HepG2 (cell line): ENCODE results near the gene MAFF. TPM values are rescaled to one million over a fixed set of nuclear protein-coding genes. Genes with fewer than 3 reads are reported as not detected.

Experiments used
- ATAC-seq: fragments of 200-7000 bp; cut with Tn5 transposase; 3 replicates; pipeline ENCODE4 v1.9.1; 2020; ENCODE audit warnings: mild to moderate bottlenecking, moderate library complexity
- BruUV-seq: library from RNA; stranded (reverse); fragments of 400-500 nt; replicated peaks from 2 replicates; lab custom pipeline; 2021; lab: Mats Ljungman, UMichigan
- CTCF ChIA-PET: fragments of 300-600 bp; formaldehyde crosslinking; extraction: SDS; loops from one replicate; lab custom pipeline; 2021; ENCODE audit warnings: low total read pairs, inconsistent platforms, low intra/inter-chr PET ratio; lab: Yijun Ruan, JAX
- POLR2A ChIA-PET: fragments of 350-600 bp; sonication (Branson Sonifier 250); formaldehyde crosslinking; loops from one replicate; lab custom pipeline; 2020; ENCODE audit warnings: antibody characterized with exemption, inconsistent platforms; lab: Yijun Ruan, JAX
- DNase-seq: peaks from one replicate; pipeline ENCODE4 v3.0.0-alpha.2; 2015; ENCODE audit warnings: low spot score
- FAIRE-seq: peaks from 3 replicates; lab custom pipeline; 2011; peaks lifted over from hg19 to GRCh38; lab: Jason Lieb, UNC
- H2AFZ ChIP-seq: one replicate; pipeline ENCODE4 v1.6.1; 2011; ENCODE audit warnings: low read length, inconsistent platforms
- H3K27ac ChIP-seq: fragments of 300-600 bp; 3 replicates; pipeline ENCODE4 v1.8.0; 2011; ENCODE audit warnings: mixed run types, mild to moderate bottlenecking, mixed read lengths, low read length, inconsistent platforms; ENCODE audit not compliant: insufficient read depth; ENCODE audit errors: extremely low read length
- H3K27me3 ChIP-seq, 2 experiments: fragments of 200-600 bp in 1 of 2; 2 replicates in 1 of 2; 3 replicates in 1 of 2; pipeline versions ENCODE4 v1.6.0 to v1.8.0; 2011; ENCODE audit warnings: low read length in 2 of 2, mild to moderate bottlenecking in 2 of 2, moderate library complexity in 2 of 2, inconsistent platforms in 1 of 2; ENCODE audit not compliant: insufficient read depth in 2 of 2, control insufficient read depth in 1 of 2
- H3K36me3 ChIP-seq, 2 experiments: fragments of 200-600 bp in 1 of 2; replicated peaks in 1 of 2; 2 replicates in 1 of 2; 3 replicates in 1 of 2; pipeline versions ENCODE4 v1.5.1 to v1.8.0; 2011; ENCODE audit warnings: low read length in 2 of 2, inconsistent platforms in 1 of 2; ENCODE audit not compliant: insufficient read depth in 2 of 2, control insufficient read depth in 1 of 2
- H3K4me1 ChIP-seq: 2 replicates; pipeline ENCODE4 v1.5.1; 2012; ENCODE audit warnings: low read length, inconsistent platforms; ENCODE audit not compliant: insufficient read depth
- H3K4me2 ChIP-seq: 2 replicates; pipeline ENCODE4 v1.6.0; 2011; ENCODE audit warnings: low read depth, low read length, inconsistent platforms
- H3K4me3 ChIP-seq, 3 experiments: fragments of 200-600 bp in 1 of 3; sonication (generic), shearing (Covaris generic) in 1 of 3; replicated peaks in 1 of 3; 2 replicates each; pipeline ENCODE4 v1.5.1; 2011 to 2016; ENCODE audit warnings: low read length in 3 of 3, inconsistent platforms in 2 of 3, low read depth in 2 of 3, mild to moderate bottlenecking in 2 of 3, control low read depth in 1 of 3, mixed read lengths in 1 of 3; ENCODE audit not compliant: insufficient read depth in 1 of 3
- H3K79me2 ChIP-seq: one replicate; pipeline ENCODE4 v1.6.1; 2011; ENCODE audit warnings: low read length, inconsistent platforms; ENCODE audit not compliant: insufficient read depth
- H3K9ac ChIP-seq: 2 replicates; pipeline ENCODE4 v1.6.0; 2011; ENCODE audit warnings: mild to moderate bottlenecking, low read depth, low read length, inconsistent platforms; ENCODE audit not compliant: insufficient read depth
- H3K9me3 ChIP-seq: 2 replicates; pipeline ENCODE4 v1.5.1; 2012; ENCODE audit warnings: mild to moderate bottlenecking, low read length
- H4K20me1 ChIP-seq: 2 replicates; pipeline ENCODE4 v1.6.0; 2011; ENCODE audit warnings: inconsistent platforms, mild to moderate bottlenecking, low read length, moderate library complexity; ENCODE audit not compliant: insufficient read depth
- ERF ChIP-seq: IDR thresholded peaks from 2 replicates; pipeline ENCODE4 v1.6.1; 2018; ENCODE audit warnings: missing biosample characterization, missing genetic modification reagents
- HMGXB3 ChIP-seq: sonication (generic); formaldehyde crosslinking; IDR thresholded peaks from 2 replicates; pipeline ENCODE4 v1.4.0; 2020; ENCODE audit warnings: missing genetic modification reagents, borderline replicate concordance
- HNRNPK ChIP-seq: fragments of 200-400 bp; formaldehyde crosslinking; IDR thresholded peaks from 2 replicates; pipeline ENCODE4 v1.6.1; 2018; ENCODE audit warnings: low read length, low read depth, moderate library complexity, mild to moderate bottlenecking; ENCODE audit not compliant: poor library complexity, severe bottlenecking
- MXI1 ChIP-seq: IDR thresholded peaks from 3 replicates; pipeline ENCODE4 v1.6.1; 2012; ENCODE audit warnings: low read depth, low read length, inconsistent platforms, borderline replicate concordance
- SNAPC2 ChIP-seq: sonication (generic); formaldehyde crosslinking; IDR thresholded peaks from 2 replicates; pipeline ENCODE4 v1.8.1; 2022; ENCODE audit warnings: mild to moderate bottlenecking, missing genetic modification reagents
- ZBED4 ChIP-seq: sonication (generic); formaldehyde crosslinking; IDR thresholded peaks from 2 replicates; pipeline ENCODE4 v1.4.0; 2020; ENCODE audit warnings: missing genetic modification reagents, borderline replicate concordance
- ZNF367 ChIP-seq: sonication (generic); formaldehyde crosslinking; IDR thresholded peaks from 2 replicates; pipeline ENCODE4 v1.4.0; 2020; ENCODE audit warnings: missing genetic modification reagents, borderline replicate concordance
- ZNF550 ChIP-seq: sonication (generic); formaldehyde crosslinking; IDR thresholded peaks from 2 replicates; pipeline ENCODE4 v1.4.0; 2020; ENCODE audit warnings: mild to moderate bottlenecking, missing genetic modification reagents, borderline replicate concordance
- ZNF564 ChIP-seq: sonication (generic); formaldehyde crosslinking; IDR thresholded peaks from 2 replicates; pipeline ENCODE4 v1.8.1; 2023; ENCODE audit warnings: mild to moderate bottlenecking, missing genetic modification reagents
- ZNF768 ChIP-seq: sonication (generic); formaldehyde crosslinking; IDR thresholded peaks from 2 replicates; pipeline ENCODE4 v1.4.0; 2020; ENCODE audit warnings: missing genetic modification reagents
- WGBS: methylation state at CpG from one replicate; pipeline ENCODE4 v1.1.6; 2017; ENCODE audit warnings: low lambda C conversion rate; 5-methylcytosine and 5-hydroxymethylcytosine counted together
- in situ Hi-C: cut with HindIII; loops from 2 replicates; pipeline ENCODE4 v1.10.0; 2017; ENCODE audit warnings: low pct_unique_long_range_greater_than_20kb; ENCODE audit not compliant: extremely low pct_ligation_motif_present
- intact Hi-C: fragments of 100-400 bp; cut with micrococcal nuclease; formaldehyde crosslinking; loops from one replicate; pipeline ENCODE4 v1.10.0; 2022; ENCODE audit not compliant: unreplicated experiment
- polyA plus RNA-seq, 8 experiments: library from polyadenylated mRNA; depleted of rRNA in 3 of 8; stranded (reverse) in 7 of 8; unstranded in 1 of 8; fragments of >200 nt; fragmentation: Illumina TruSeq in 4 of 8; extraction: Trizol in 4 of 8; gene quantifications; 2 replicates each; pipeline versions ENCODE4 v1.2.1 to v1.2.3, GENCODE V29; 2011 to 2016; ENCODE audit warnings: low read depth in 4 of 8, missing spikeins in 1 of 8, mixed read lengths in 1 of 8; ENCODE audit not compliant: insufficient read depth in 1 of 8
- total RNA-seq, 5 experiments: library from RNA; depleted of rRNA; stranded (reverse); fragments of >200 nt; fragmentation: Illumina TruSeq; extraction: Trizol; gene quantifications; 2 replicates each; pipeline ENCODE4 v1.2.3, GENCODE V29; 2016; ENCODE audit warnings: low read depth in 1 of 5

MAFF gene
- total and polyA plus RNA-seq, 2 of the 13 experiments (the other 11 are each of a cell fraction or from before 2014, with no cell fraction given): 5.4 to 14.3 TPM

GRCh38 chr22:38189104-38189503, 12.7 kb upstream of the MAFF start:
- Histone ChIP-seq H3K9ac (no peak overlapping the region), H3K79me2 (no peaks in the 10 kb centered on the region), H3K4me3 (no peak overlapping the region), H4K20me1 (no peaks in the 10 kb centered on the region), H3K36me3 (no peaks in the 10 kb centered on the region), H2AFZ (no peak overlapping the region), H3K4me1 (peaks cover 59% of the 10 kb centered on the region), H3K27ac (no peak overlapping the region), H3K27me3 (no peaks in the 10 kb centered on the region), H3K4me2 (no peak overlapping the region), H3K9me3 (no peaks in the 10 kb centered on the region)
- intact Hi-C loops (no loop called here), in situ Hi-C loops (no loop called here)
- ChIA-PET CTCF (no interaction called here), POLR2A (no interaction called here)
- BruUV-seq: no TSS peak
- WGBS: 75% methylated on average over 3 of the region's 3 CpGs
- no peak for DNase-seq
- no peak for ATAC-seq
- FAIRE-seq: no peak
- peak; percentile 92 for TF ChIP-seq HNRNPK
- no peak for TF ChIP-seq SNAPC2 (CRISPR knock-in tag)

GRCh38 chr22:38190581-38190980, 11.2 kb upstream of the MAFF start:
- H4K20me1 ChIP-seq: no peaks in the 10 kb centered on the region
- WGBS: 75% methylated on average over 6 of the region's 6 CpGs
- ChIA-PET POLR2A (interaction anchor here (0.9 kb wide), 1 partner anchor 9 kb away, joined by 3 read pairs; the partner anchor contains the start of gene PLA2G6), CTCF (no interaction called here)
- H3K9me3 ChIP-seq: no peaks in the 10 kb centered on the region
- no peaks in the 10 kb centered on the region for H3K27me3 ChIP-seq
- H3K4me2 ChIP-seq: no peak overlapping the region
- no peaks in the 10 kb centered on the region for H3K36me3 ChIP-seq
- H3K4me3 ChIP-seq: no peak overlapping the region
- no TSS peak for BruUV-seq
- in situ Hi-C loops: no loop called here
- FAIRE-seq (no peak), ATAC-seq (no peak), DNase-seq (no peak)
- no peak overlapping the region for H2AFZ ChIP-seq
- intact Hi-C loops: no loop called here
- no peak overlapping the region for H3K9ac ChIP-seq
- peaks cover 74% of the 10 kb centered on the region for H3K4me1 ChIP-seq
- no peak overlapping the region for H3K27ac ChIP-seq
- H3K79me2 ChIP-seq: no peaks in the 10 kb centered on the region
- no peak for TF ChIP-seq ZNF550
- TF ChIP-seq ZNF367 (CRISPR knock-in tag): no peak
- TF ChIP-seq ZNF564 (CRISPR knock-in tag): no peak
- no peak for TF ChIP-seq ZBED4 (CRISPR knock-in tag)
- TF ChIP-seq ERF (CRISPR knock-in tag): no peak
- TF ChIP-seq HMGXB3 (CRISPR knock-in tag): no peak
- TF ChIP-seq ZNF768: no peak
- TF ChIP-seq MXI1: no peak
